Endothelial cell of umbilical vein (primary cell): ENCODE data around the gene AKAP4. TPM values are rescaled to one million over a fixed set of nuclear protein-coding genes. Genes with fewer than 3 reads are reported as not detected.

Experiments used
- BruUV-seq: library from RNA; stranded (reverse); fragments of 400-500 nt; replicated peaks from 2 replicates; lab custom pipeline; 2021; lab: Mats Ljungman, UMichigan
- CTCF ChIA-PET: fragments of 300-600, 350-600 bp; sonication (Branson Sonifier 250); formaldehyde crosslinking; loops from one replicate; lab custom pipeline; 2021; ENCODE audit warnings: antibody characterized with exemption, inconsistent platforms; lab: Charles Lee
- POLR2A ChIA-PET: fragments of 300-600, 350-600 bp; sonication (Branson Sonifier 250); formaldehyde crosslinking; loops from one replicate; lab custom pipeline; 2021; ENCODE audit warnings: antibody characterized with exemption, inconsistent platforms; lab: Charles Lee
- DNase-seq: peaks from one replicate; pipeline ENCODE4 v3.0.0-alpha.2; 2011; ENCODE audit warnings: low read depth, low spot score
- FAIRE-seq: peaks from 2 replicates; lab custom pipeline; 2011; peaks lifted over from hg19 to GRCh38; lab: Jason Lieb, UNC
- H2AFZ ChIP-seq: 2 replicates; pipeline ENCODE4 v1.6.0; 2012; ENCODE audit warnings: low read depth, low read length, control low read depth, inconsistent platforms
- H3K27ac ChIP-seq: 2 replicates; pipeline ENCODE4 v1.5.1; 2011; ENCODE audit warnings: low read depth, mild to moderate bottlenecking, control low read depth, low read length, moderate library complexity; ENCODE audit not compliant: insufficient read depth
- H3K27me3 ChIP-seq, 2 experiments: 2 replicates each; pipeline versions ENCODE4 v1.6.0 to v1.6.1; 2011; ENCODE audit warnings: low read length in 2 of 2, mixed read lengths in 1 of 2; ENCODE audit not compliant: control insufficient read depth in 2 of 2, insufficient read depth in 2 of 2
- H3K36me3 ChIP-seq, 2 experiments: 2 replicates in 1 of 2; 3 replicates in 1 of 2; pipeline ENCODE4 v1.5.1; 2011; ENCODE audit warnings: low read length in 2 of 2, mild to moderate bottlenecking in 1 of 2, moderate library complexity in 1 of 2; ENCODE audit not compliant: control insufficient read depth in 2 of 2, insufficient read depth in 2 of 2; ENCODE audit errors: extremely low read depth in 1 of 2
- H3K4me1 ChIP-seq: 3 replicates; pipeline ENCODE4 v1.5.1; 2011; ENCODE audit warnings: mild to moderate bottlenecking, low read length; ENCODE audit not compliant: control insufficient read depth, insufficient read depth; ENCODE audit errors: extremely low read depth
- H3K4me2 ChIP-seq: 2 replicates; pipeline ENCODE4 v1.6.1; 2011; ENCODE audit warnings: low read length, control low read depth, mixed read lengths; ENCODE audit not compliant: insufficient read depth
- H3K4me3 ChIP-seq, 3 experiments: fragments of 200-600 bp in 1 of 3; sonication (generic), shearing (Covaris generic) in 1 of 3; replicated peaks in 1 of 3; 2 replicates each; pipeline ENCODE4 v1.5.1; 2011 to 2016; ENCODE audit warnings: control low read depth in 3 of 3, low read length in 3 of 3, mild to moderate bottlenecking in 2 of 3, inconsistent platforms in 1 of 3, low read depth in 1 of 3, moderate library complexity in 1 of 3; ENCODE audit not compliant: insufficient read depth in 1 of 3
- H3K79me2 ChIP-seq: 2 replicates; pipeline ENCODE4 v1.6.0; 2012; ENCODE audit warnings: low read length, inconsistent platforms; ENCODE audit not compliant: control insufficient read depth, insufficient read depth
- H3K9ac ChIP-seq: replicated peaks from 2 replicates; pipeline ENCODE3; 2011; ENCODE audit warnings: low read length, control low read depth; ENCODE audit not compliant: insufficient read depth; ENCODE audit errors: extremely low read depth
- H3K9me1 ChIP-seq: replicated peaks from 3 replicates; pipeline ENCODE4 v1.6.0; 2011; ENCODE audit warnings: mild to moderate bottlenecking, low read length; ENCODE audit not compliant: control insufficient read depth, insufficient read depth; ENCODE audit errors: extremely low read depth
- H3K9me3 ChIP-seq: replicated peaks from 2 replicates; pipeline ENCODE4 v1.5.1; 2012; ENCODE audit warnings: low read length, inconsistent platforms; ENCODE audit not compliant: control insufficient read depth, insufficient read depth
- H4K20me1 ChIP-seq: replicated peaks from 2 replicates; pipeline ENCODE3; 2011; ENCODE audit warnings: mild to moderate bottlenecking, low read length; ENCODE audit not compliant: control insufficient read depth, insufficient read depth; ENCODE audit errors: extremely low read depth
- EZH2 ChIP-seq: IDR thresholded peaks from 2 replicates; pipeline ENCODE4 v1.6.1; 2012; ENCODE audit warnings: borderline replicate concordance, low read depth, mild to moderate bottlenecking, moderate library complexity, low read length, inconsistent platforms; ENCODE audit not compliant: severe bottlenecking
- FOS ChIP-seq: IDR thresholded peaks from 2 replicates; pipeline ENCODE4 v1.6.1; 2011; ENCODE audit warnings: mild to moderate bottlenecking, low read length, moderate library complexity, borderline replicate concordance; ENCODE audit not compliant: insufficient read depth
- GATA2 ChIP-seq: IDR thresholded peaks from 2 replicates; pipeline ENCODE4 v1.7.0; 2011; ENCODE audit warnings: low read depth, mild to moderate bottlenecking, moderate library complexity, mixed read lengths, low read length; ENCODE audit not compliant: insufficient read length, insufficient read depth
- JUN ChIP-seq: IDR thresholded peaks from 2 replicates; pipeline ENCODE4 v1.6.1; 2011; ENCODE audit warnings: borderline replicate concordance, low read depth; ENCODE audit not compliant: insufficient read length, insufficient read depth
- MYC ChIP-seq: IDR thresholded peaks from one replicate; pipeline ENCODE4 v1.6.1; 2011; ENCODE audit warnings: mild to moderate bottlenecking, low read depth, low read length
- POLR2A ChIP-seq: IDR thresholded peaks from 2 replicates; pipeline ENCODE4 v1.6.1; 2012; ENCODE audit warnings: low read depth, mild to moderate bottlenecking, control low read depth, low read length
- POLR2AphosphoS5 ChIP-seq: IDR thresholded peaks from 2 replicates; pipeline ENCODE4 v1.6.1; 2012; ENCODE audit warnings: low read depth, mild to moderate bottlenecking, control low read depth, low read length, moderate library complexity; ENCODE audit not compliant: insufficient read depth
- dilution Hi-C: fragments of 300-500 bp; cut with MboI; formaldehyde crosslinking; loops from one replicate; pipeline ENCODE4 v1.15.0; 2019; ENCODE audit warnings: low sequenced_read_pairs; ENCODE audit not compliant: extremely low pct_ligation_motif_present
- intact Hi-C: fragments of 100-400 bp; cut with micrococcal nuclease; formaldehyde crosslinking; loops from one replicate; pipeline ENCODE4 v1.10.0; 2022
- polyA plus RNA-seq, 4 experiments: library from polyadenylated mRNA; depleted of rRNA in 3 of 4; stranded (reverse) in 3 of 4; unstranded in 1 of 4; fragments of >200 nt; gene quantifications; 2 replicates each; pipeline versions ENCODE4 v1.2.1 to v1.2.3, GENCODE V29; 2011 to 2012; ENCODE audit warnings: missing spikeins in 1 of 4
- total RNA-seq: library from RNA; stranded (reverse); gene quantifications from 2 replicates; pipeline ENCODE4 v1.2.3, GENCODE V29; 2021
- TF ChIP-seq, protein P1 (sequence below), 2 donors: IDR thresholded peaks; 1 replicate in 1 of 2; 2 replicates in 1 of 2; pipeline ENCODE4 v1.5.1; 2011; ENCODE audit warnings: low read length in 2 of 2, mild to moderate bottlenecking in 2 of 2, moderate library complexity in 2 of 2, control low read depth in 1 of 2, inconsistent platforms in 1 of 2, low read depth in 1 of 2; ENCODE audit not compliant: insufficient read depth in 1 of 2; ENCODE audit errors: extremely low read depth in 1 of 2
- TF ChIP-seq, protein P2 (sequence below): IDR thresholded peaks from 2 replicates; pipeline ENCODE4 v1.6.1; 2011; ENCODE audit not compliant: insufficient read depth, insufficient read length

AKAP4 gene
- total and polyA plus RNA-seq, 2 donors (not counting 3 experiments of a cell fraction or from before 2014, with no cell fraction given): not detected

DNA sequence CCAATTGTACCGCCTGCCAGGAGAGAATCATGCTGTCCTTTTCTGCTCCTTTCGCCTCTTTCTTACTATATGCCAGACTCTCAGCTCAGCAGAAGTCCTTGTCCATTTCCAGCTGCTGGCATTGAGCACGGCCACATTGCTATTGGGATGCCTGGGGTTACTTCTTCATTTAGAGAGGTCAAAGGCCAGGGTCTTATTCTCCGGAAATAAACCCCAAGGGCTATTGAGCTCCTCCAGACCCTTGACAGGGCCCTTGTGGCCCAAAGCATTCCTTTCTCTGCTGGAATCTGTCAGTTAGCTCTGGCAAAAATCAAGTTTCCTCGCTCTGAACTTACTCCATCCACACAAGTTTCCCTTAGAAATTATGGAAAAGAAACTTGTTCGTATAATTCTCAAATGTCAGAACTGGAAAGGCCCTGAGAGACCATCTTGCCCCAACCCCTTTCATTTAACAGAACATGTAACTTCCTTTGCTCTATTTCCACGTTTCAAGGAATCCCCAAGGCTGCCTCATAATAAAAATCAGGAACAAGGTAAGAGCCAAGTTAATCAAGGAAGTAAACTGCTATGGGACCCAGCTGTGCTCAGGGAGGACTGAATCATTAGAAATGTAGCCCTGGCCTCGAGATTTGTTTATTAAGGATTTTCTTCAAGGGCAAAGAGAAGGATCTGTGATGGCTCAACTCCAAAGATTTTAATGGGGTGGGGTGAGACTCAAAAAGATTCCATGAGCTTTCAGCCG is 11.8 kb downstream of the AKAP4 start:
- no peaks in the 10 kb centered on the region for H3K36me3 ChIP-seq
- H3K4me2 ChIP-seq: no peak overlapping the region
- H3K27me3 ChIP-seq: peaks cover 0 to 4% of the 10 kb centered on the region in 2 experiments
- no peaks in the 10 kb centered on the region for H3K4me1 ChIP-seq
- TF ChIP-seq POLR2AphosphoS5 (no peak), EZH2 (no peak), POLR2A (no peak), GATA2 (no peak), JUN (no peak), MYC (no peak), FOS (no peak)
- TF ChIP-seq, protein P1, sequence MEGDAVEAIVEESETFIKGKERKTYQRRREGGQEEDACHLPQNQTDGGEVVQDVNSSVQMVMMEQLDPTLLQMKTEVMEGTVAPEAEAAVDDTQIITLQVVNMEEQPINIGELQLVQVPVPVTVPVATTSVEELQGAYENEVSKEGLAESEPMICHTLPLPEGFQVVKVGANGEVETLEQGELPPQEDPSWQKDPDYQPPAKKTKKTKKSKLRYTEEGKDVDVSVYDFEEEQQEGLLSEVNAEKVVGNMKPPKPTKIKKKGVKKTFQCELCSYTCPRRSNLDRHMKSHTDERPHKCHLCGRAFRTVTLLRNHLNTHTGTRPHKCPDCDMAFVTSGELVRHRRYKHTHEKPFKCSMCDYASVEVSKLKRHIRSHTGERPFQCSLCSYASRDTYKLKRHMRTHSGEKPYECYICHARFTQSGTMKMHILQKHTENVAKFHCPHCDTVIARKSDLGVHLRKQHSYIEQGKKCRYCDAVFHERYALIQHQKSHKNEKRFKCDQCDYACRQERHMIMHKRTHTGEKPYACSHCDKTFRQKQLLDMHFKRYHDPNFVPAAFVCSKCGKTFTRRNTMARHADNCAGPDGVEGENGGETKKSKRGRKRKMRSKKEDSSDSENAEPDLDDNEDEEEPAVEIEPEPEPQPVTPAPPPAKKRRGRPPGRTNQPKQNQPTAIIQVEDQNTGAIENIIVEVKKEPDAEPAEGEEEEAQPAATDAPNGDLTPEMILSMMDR (IDR thresholded peaks at IDR 0.05; ENCODE audit: extremely low read depth in 1 of 2, insufficient read depth in 1 of 2, low read depth in 1 of 2, low read length in 2 of 2): no peak
- TF ChIP-seq, protein P2, sequence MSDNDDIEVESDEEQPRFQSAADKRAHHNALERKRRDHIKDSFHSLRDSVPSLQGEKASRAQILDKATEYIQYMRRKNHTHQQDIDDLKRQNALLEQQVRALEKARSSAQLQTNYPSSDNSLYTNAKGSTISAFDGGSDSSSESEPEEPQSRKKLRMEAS: no peak
- no peak overlapping the region for H3K9ac ChIP-seq
- ChIA-PET POLR2A (no interaction called here), CTCF (interaction anchor here (1.1 kb wide), 1 partner anchor 38 kb away, joined by 3 read pairs; no protein-coding TSS in a partner anchor)
- no peak overlapping the region for H3K27ac ChIP-seq
- no TSS peak for BruUV-seq
- H3K9me3 ChIP-seq: no peaks in the 10 kb centered on the region
- dilution Hi-C loops: no loop called here
- no peaks in the 10 kb centered on the region for H3K9me1 ChIP-seq
- H3K4me3 ChIP-seq: no peak overlapping the region
- no peaks in the 10 kb centered on the region for H4K20me1 ChIP-seq
- FAIRE-seq (no peak), DNase-seq (no peak)
- intact Hi-C loops: no loop called here
- H2AFZ ChIP-seq: no peak overlapping the region
- no peaks in the 10 kb centered on the region for H3K79me2 ChIP-seq
